ENCODE data around the gene TASOR2. TPM values are rescaled to one million over a fixed set of nuclear protein-coding genes. Genes with fewer than 3 reads are reported as not detected.

TASOR2 gene
- total and polyA plus RNA-seq, 2 donors (not counting 1 experiment from before 2014, with no cell fraction given), result 12.3 to 68.6 TPM

GRCh38 chr10:5662708-5663579 lies 21.7 kb upstream of the TASOR2 start:
- no peak for ATAC-seq (ENCODE audit: low read depth)

More at GRCh38 chr10:5662708-5663579, 21.7 kb upstream of the TASOR2 start:
- no peak overlapping the region for H3K9ac ChIP-seq (ENCODE audit: low read length)
- no peak overlapping the region for H3K4me2 ChIP-seq (replicated peaks; ENCODE audit: low read depth, low read length, poor library complexity, severe bottlenecking)
- Mint-ChIP-seq H3K4me3 (no peak overlapping the region), H3K9me3 (ENCODE audit: insufficient read depth) (no peaks in the 10 kb centered on the region), H3K4me1 (peaks cover 36% of the 10 kb centered on the region), H3K27ac (no peak overlapping the region), H3K27me3 (peaks cover 3% of the 10 kb centered on the region)
- H3K27ac ChIP-seq (ENCODE audit: low read length in 2 of 2), result no peak overlapping the region
- CTCF ChIA-PET, result no interaction called here
- TF ChIP-seq EZH2 (IDR thresholded peaks at IDR 0.05; ENCODE audit: borderline replicate concordance, insufficient read depth, low read depth, low read length, poor library complexity, severe bottlenecking), result no peak
- no peak for TF ChIP-seq CTCF (IDR thresholded peaks at IDR 0.05)
- POLR2A ChIA-PET, result no interaction called here
- no peak overlapping the region for H3K4me3 ChIP-seq (ENCODE audit: control extremely low read depth in 1 of 5, extremely low read depth in 1 of 5, insufficient read depth in 1 of 5, low read depth in 2 of 5, low read length in 4 of 5)
- no peaks in the 10 kb centered on the region for H3K9me3 ChIP-seq (ENCODE audit: control extremely low read depth in 1 of 3, control insufficient read depth in 2 of 3, insufficient read depth in 1 of 3, low read length in 2 of 3)
- H4K20me1 ChIP-seq (ENCODE audit: control insufficient read depth, insufficient read depth, low read length, poor library complexity, severe bottlenecking), result no peaks in the 10 kb centered on the region
- intact Hi-C loops (cut with micrococcal nuclease), result no loop called here
- DNase-seq, result no peak
- no peaks in the 10 kb centered on the region for H3K79me2 ChIP-seq (ENCODE audit: control insufficient read depth, insufficient read depth, low read length)
- 52% methylated on average over 6 of the region's 9 CpGs for WGBS (ENCODE audit: insufficient coverage)
- H2AFZ ChIP-seq (ENCODE audit: insufficient read depth, low read depth, low read length, poor library complexity, severe bottlenecking), result no peak overlapping the region
- peaks cover 24% of the 10 kb centered on the region in 2 donors for H3K4me1 ChIP-seq (ENCODE audit: control insufficient read depth in 2 of 2, insufficient read depth in 2 of 2, low read length in 2 of 2)
- no peaks in the 10 kb centered on the region for H3K27me3 ChIP-seq (replicated peaks in 1 of 4; ENCODE audit: control extremely low read depth in 1 of 4, control insufficient read depth in 3 of 4, insufficient read depth in 4 of 4, low read length in 3 of 4)
- H3K36me3 ChIP-seq (replicated peaks in 1 of 2; ENCODE audit: control extremely low read depth in 1 of 2, control insufficient read depth in 1 of 2, extremely low read depth in 1 of 2, insufficient read depth in 2 of 2, low read length in 1 of 2), result no peaks in the 10 kb centered on the region

Data from B cell (primary cell).